Astrocyte of the spinal cord (primary cell): ENCODE data around the gene MAML3.

ENCODE experiments used
- DNase-seq: peaks from one replicate; pipeline ENCODE4 v3.0.0; 2011; ENCODE audit warnings: low read depth, low spot score
- H3K4me3 ChIP-seq: 2 replicates; pipeline ENCODE4 v1.5.1; 2011; ENCODE audit warnings: low read depth, mild to moderate bottlenecking, low read length, moderate library complexity
- in situ Hi-C: cut with HindIII; loops from 2 replicates; pipeline ENCODE4 v1.10.0; 2017; ENCODE audit warnings: low sequenced_read_pairs
- TF ChIP-seq, protein P1 (sequence below): IDR thresholded peaks from 2 replicates; pipeline ENCODE4 v1.5.1; 2012; ENCODE audit warnings: low read depth, mild to moderate bottlenecking, low read length, inconsistent platforms

Gene MAML3

DNA sequence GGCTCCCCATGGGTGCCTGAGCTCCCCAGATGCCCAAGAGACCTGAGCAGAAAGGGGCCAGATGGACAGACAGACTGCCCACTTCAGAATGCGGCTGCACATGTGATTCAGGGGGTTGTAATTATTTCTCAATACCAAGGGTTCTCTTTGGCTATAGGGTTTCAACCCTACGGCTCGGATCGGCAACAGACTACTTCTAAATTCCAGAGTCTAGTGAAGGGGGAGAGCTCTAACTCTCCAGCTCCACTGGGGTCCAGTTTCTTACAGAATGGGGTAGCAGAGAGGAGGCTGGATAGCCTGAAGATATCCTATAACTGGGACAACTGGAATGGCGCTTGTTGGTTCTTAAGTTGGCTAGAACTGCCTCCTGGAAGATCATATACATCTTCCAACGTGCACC lies 352.1 kb downstream of the MAML3 start:
- TF ChIP-seq, protein P1, sequence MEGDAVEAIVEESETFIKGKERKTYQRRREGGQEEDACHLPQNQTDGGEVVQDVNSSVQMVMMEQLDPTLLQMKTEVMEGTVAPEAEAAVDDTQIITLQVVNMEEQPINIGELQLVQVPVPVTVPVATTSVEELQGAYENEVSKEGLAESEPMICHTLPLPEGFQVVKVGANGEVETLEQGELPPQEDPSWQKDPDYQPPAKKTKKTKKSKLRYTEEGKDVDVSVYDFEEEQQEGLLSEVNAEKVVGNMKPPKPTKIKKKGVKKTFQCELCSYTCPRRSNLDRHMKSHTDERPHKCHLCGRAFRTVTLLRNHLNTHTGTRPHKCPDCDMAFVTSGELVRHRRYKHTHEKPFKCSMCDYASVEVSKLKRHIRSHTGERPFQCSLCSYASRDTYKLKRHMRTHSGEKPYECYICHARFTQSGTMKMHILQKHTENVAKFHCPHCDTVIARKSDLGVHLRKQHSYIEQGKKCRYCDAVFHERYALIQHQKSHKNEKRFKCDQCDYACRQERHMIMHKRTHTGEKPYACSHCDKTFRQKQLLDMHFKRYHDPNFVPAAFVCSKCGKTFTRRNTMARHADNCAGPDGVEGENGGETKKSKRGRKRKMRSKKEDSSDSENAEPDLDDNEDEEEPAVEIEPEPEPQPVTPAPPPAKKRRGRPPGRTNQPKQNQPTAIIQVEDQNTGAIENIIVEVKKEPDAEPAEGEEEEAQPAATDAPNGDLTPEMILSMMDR = no peak
- no peak overlapping the region for H3K4me3 ChIP-seq
- in situ Hi-C loops = no loop called here
- no peak for DNase-seq

DNA sequence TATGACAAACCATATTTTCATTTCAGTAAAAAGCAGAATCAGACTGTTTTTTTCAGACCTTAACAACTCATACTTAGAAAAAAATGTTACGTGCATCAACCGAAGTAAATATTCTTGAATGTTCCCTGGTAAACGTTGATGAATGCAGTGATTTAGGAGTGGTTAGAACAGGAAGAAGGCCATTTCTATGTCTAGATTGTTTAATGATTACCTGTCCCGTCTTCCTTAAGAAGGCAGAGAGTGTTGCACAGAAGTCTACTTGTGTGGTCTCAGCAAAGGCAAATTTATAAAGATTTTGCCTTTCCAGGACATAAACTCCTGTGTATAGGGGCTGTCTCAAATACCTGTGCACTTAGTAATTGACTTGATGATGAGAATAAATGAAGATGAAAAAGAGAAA lies 353.9 kb downstream of the MAML3 start:
- TF ChIP-seq, protein P1 = no peak
- H3K4me3 ChIP-seq = no peak overlapping the region
- DNase-seq = no peak
- in situ Hi-C loops = no loop called here

DNA sequence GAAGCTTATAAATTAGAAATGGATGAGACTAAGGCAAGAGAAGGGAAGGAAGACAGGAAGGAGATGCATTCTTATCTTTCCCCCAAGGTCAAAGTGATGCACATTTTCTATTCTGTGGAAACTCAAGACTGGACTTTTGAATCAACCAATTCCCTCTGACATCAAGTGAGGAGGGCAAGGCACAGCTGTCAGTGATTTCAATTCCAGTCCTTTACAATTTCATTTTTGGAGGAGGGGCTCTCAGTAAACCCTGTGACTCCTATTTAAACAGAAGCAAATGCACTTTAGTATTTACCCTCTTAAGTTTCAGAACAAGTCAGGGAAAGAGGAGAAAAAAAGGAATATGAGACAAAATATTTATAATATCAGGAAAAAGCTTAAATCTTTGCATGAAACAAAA lies 354.4 kb downstream of the MAML3 start:
- no peak overlapping the region for H3K4me3 ChIP-seq
- DNase-seq = no peak
- TF ChIP-seq, protein P1 = no peak
- in situ Hi-C loops = no loop called here

DNA sequence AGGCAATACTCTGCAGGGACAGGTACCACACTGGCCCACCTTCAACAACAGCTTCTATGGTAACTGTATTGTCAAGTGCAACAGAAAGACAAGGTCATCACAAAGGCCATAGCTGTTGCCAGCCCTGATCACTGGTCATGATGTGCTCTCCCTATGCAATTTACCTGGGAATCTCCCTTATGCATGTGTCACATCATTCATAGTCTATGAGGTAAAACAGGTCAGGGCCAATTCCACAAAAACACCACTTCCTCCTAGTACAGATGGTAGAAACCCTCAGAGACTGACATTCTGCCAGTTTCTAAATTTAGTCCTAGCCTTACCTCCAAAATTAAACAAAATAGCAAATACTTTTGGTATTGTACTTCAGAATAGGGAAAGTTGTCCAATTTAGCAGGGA lies 355.5 kb downstream of the MAML3 start:
- TF ChIP-seq, protein P1 = no peak
- no peak for DNase-seq
- no peak overlapping the region for H3K4me3 ChIP-seq
- in situ Hi-C loops = no loop called here

DNA sequence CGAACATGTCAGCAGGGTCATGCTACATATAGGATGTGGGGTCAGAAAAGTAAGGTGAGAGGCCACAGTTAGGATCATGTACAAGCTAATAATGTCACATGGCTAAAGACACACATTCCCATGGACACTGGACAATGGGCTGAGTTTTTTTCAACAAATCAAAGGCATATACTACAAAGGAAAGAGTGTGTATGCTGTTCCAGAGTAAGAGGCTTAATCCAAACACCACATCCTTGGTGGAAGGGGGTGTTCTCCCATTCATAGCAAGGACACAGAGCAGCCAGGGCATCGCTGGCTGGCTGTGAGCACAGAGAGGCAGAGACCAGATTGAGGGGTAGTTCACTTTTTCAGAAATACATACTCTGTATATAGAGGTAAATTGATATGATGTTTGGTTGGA lies 356.7 kb downstream of the MAML3 start:
- DNase-seq = no peak
- in situ Hi-C loops = no loop called here
- no peak overlapping the region for H3K4me3 ChIP-seq
- TF ChIP-seq, protein P1 = no peak

DNA sequence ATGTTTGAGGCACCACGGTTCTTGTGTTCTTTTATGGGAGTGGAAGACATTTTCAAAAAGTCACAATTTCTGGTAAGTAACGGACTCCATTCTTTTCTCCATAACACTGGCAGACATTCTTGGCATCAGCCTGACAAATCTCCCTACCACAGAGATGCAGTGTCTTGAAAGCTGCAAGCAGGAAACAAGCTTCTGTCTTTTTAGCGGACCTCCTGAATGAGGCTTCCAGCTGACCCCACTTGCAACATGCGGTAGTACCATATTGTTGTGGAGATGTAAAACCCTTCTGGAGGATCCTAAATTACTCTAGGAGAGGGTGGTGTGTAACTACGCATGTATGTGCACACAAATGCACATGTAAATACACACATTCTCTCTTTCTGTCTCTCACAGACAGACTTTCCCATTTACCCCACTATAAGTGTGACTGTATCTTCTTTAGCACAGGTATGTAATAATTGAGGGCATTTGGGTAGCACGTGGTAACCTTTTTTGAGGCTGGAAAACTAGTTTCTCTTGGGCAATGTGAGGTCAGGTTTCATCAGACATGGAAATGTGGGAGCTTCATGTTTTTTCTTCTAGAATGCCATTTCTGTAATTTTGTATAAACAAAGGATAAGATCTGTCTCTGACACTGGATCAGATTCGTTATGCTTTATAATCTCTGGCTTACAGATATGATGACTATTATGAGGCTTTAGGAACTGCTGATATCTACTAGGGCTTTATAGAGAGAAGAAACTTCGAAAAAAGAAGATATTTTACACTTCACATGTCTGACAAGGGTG lies 358.3 kb downstream of the MAML3 start:
- no peak for DNase-seq
- in situ Hi-C loops = no loop called here
- H3K4me3 ChIP-seq = no peak overlapping the region
- TF ChIP-seq, protein P1 = no peak
